ENCODE data around the gene SLIT3.

The SLIT3 gene

DNA sequence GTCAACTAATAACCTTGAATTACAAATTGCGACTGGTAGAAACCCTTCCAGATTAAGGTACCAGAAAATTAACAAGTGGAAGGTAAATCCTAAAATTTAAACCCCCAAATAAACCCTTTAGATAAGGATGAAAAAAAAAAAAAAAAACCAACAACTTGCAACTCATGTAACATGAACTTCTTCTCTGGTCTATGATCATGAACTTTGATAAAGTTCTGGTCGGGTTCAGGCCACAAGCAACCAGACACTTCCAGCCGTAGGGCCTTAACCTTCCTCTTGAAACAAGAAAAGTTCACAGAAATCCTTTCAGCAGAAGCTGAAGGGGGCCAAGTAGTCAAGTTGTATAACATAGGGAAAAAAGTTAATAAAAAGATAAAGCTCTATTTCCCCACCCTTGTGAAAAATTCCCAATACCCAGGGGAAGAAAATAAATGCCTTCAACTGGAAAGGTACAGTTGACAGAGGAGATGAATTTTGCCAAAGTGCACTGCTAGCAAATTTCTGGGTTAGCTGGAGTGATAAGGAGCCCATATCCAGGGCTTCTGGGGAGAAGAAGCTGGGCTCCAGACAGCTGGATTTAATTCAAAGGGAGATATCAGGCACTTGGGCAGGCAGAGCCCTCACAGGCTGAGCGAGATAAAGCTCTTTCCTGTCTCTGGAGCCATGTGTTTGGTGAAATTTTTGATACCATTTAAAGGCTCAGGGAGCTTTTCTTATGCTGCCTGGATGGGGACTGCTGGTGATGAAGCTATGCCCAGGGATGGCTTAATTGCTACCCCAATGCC is 487.6 kb downstream of the SLIT3 start:
- DNase-seq, result no peak

- DNase-seq, result no peak
Measured at GRCh38 chr5:168810641-168811040, 490.3 kb downstream of the SLIT3 start.

DNA sequence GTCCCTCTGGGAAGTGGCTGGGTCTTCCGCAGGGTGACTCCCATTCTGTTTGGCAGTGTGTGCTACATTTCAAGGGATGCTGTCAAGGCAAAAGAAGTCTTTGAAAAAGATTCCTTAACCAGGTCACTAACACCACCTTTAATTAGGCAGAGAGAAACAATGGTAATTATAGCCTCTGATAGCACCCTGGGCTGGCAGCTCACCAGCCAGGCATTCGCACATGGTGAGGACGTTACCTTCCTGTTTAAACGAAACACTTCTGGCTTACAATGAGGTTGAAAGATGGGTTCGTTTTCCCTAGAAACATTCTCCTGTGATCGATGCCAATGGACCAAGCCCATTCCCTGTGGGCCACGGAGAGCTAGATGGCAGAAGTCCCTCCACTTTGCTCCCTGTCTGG is 491.7 kb downstream of the SLIT3 start:
- DNase-seq, result no peak

- DNase-seq, result no peak
Measured at GRCh38 chr5:168808051-168808616, 492.8 kb downstream of the SLIT3 start.

DNA sequence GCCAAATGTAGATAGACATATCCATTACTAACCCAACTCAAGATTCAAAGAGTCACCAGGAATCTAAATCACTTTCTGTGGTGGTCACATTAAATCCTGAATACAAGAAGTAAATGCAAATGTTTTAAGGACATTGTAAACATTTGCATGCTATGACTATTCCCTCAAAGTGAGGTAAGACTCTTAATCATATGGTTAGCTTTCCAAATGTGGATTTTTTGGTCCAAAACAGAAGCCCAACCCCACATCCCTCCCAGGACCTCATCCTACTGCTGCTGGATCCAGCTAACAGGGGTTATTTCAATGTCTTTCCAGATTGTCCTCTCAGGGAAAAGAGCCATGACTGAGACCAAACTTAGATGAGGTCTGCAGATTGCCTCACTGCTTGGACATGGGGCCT is 493.7 kb downstream of the SLIT3 start:
- DNase-seq, result no peak

DNA sequence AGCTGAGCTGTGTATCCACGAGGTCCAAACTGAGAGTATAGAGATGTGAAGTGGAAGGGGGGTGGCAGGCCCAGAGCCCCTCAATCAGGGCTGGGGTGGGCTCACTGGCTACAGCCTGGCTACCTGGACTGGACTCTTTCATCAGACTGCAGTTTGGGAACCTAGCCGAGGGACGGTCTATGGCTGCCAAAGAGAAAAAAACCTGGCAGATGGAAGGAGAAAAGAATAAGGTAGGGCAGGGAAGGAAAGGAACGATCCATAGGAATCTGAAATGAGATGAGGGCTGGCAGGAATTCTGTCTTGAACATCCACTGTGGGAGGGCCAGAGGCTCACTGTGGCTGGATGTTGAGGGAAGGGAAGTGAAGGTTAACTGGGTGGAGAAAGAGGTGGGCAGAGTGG is 497.4 kb downstream of the SLIT3 start:
- DNase-seq, result no peak

GRCh38 chr5:168802337-168802736 is 498.6 kb downstream of the SLIT3 start:
- DNase-seq, result no peak

DNA sequence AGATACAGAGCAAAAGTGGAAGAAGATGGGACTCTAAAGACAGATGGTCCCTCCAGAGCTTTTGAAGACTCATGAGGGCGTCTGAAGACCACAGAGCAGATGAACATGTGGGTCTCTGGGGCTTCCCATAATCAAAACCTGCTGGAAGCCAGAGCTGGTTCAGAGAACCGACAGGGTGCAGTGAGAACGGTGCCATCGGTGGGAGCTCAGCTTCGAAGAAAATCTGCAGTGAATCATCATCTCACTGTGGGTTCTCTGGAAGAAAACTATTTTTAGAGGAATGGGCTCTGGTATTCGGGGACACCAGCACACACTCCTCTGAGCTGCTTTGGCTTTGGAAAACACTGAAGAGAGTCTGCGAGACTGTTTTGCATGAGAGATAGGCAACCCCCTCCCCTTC is 499.4 kb downstream of the SLIT3 start:
- no peak for DNase-seq

- no peak for DNase-seq
Measured at GRCh38 chr5:168800701-168801100, 500.2 kb downstream of the SLIT3 start.

DNA sequence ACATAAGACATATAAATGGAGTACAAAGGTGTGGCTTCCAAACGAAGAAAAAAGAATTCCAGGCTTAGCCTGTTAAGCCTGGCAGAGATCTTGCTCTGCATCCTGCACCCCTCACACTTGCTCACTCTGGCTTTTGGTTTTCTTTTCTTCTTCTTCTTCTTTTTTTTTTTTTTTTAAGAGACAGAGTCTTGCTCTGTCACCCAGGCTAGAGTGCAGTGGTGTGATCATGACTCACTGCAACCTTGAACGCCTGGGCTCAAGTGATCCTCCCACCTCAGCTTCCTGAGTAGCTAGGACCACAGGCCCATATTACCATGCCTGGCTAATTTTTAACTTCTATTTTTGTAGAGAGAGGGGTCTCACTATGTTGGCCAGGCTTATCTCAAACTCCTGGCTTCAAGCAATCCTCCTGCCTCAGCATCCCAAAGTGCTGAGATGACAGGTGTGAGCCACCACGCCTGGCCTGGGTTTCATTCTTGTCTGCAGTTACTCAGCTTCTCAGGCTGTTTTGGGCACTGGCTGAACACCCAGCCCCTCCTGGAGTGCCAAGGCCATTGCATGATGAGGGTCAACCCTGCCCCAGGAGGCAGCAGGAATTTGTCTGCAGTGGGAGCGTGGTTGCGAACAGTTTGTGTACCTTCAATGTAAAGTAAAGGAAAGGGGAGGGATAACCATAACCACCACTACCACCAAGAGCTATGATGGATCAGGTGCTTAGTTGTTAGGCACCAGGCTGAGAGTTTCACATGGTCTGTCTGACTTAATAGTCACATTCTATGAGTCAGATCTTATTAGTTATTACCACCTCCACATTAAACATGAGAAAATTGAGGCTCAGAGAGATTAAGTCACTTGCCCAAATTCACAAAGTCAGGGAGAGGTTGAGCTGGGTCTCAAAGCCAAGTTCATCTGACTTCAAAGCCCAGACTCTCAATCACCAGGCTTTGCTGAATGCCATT is 502.6 kb downstream of the SLIT3 start:
- DNase-seq, result no peak

- DNase-seq, result no peak
Measured at GRCh38 chr5:168796593-168797580, 504.1 kb downstream of the SLIT3 start.

- DNase-seq, result no peak
Measured at GRCh38 chr5:168796000-168796399, 504.9 kb downstream of the SLIT3 start.

GRCh38 chr5:168793841-168794837 is 506.8 kb downstream of the SLIT3 start:
- DNase-seq, result no peak

GRCh38 chr5:168792678-168793077 is 508.3 kb downstream of the SLIT3 start:
- DNase-seq, result no peak

GRCh38 chr5:168790671-168791250 is 510.2 kb downstream of the SLIT3 start:
- no peak for DNase-seq

GRCh38 chr5:168790002-168790635 is 510.8 kb downstream of the SLIT3 start:
- no peak for DNase-seq

DNA sequence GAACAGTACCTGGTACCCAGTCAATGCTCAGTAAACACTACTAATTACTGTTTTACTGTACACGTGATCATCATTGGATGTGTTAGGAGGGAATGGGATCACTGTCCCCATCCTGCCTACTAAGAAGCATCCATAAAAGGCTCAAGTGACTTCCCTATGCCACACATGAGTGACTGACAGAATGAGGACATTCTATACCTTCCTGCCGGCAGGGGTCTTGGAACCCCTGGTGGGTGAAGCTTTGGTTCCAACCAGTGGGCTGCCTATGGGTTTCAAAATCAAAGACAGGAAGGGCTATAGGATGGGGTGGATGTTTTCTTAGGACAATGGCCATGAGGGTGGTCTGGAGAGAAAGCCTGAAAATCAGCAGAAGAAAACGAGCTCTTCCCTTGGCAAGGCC is 512.2 kb downstream of the SLIT3 start:
- DNase-seq, result no peak

DNA sequence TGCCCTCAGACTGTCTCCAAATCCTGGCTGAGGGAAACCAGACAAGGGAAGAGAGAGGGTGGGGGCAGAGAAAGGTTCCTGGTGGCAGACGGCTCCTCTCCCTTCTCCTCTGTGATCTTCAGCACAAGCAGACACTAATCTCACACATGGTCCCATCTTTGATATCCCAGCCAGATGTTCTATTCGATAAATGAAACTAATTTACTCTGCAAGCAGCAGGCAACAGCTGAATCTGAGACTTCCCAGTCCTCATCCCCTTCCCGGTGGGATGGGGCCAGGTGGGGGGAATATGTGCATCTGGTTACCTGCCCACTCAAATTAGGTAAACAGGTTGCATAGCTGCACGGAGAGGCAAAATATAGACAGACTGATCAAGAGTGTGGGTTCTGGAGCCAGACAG is 512.8 kb downstream of the SLIT3 start:
- no peak for DNase-seq

DNA sequence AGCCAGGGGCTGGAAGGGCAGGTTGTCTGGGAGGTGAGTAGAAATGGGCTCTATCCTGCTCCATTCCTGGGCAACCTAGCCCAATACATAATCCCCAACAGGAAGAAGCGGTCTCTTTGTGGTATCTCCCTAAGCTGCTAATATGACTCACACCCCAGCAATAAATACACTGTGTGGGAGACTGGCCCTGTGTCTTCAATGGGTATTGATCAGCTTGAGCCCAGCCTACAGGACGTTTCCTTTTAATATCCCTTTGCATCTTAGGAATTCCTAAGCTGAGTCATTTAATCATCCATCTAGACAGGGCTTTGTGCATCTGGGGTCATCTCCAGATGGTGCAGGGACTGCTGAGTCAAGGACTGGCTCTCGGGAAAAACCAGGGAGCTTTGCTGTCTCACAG is 514.8 kb downstream of the SLIT3 start:
- DNase-seq, result no peak

DNA sequence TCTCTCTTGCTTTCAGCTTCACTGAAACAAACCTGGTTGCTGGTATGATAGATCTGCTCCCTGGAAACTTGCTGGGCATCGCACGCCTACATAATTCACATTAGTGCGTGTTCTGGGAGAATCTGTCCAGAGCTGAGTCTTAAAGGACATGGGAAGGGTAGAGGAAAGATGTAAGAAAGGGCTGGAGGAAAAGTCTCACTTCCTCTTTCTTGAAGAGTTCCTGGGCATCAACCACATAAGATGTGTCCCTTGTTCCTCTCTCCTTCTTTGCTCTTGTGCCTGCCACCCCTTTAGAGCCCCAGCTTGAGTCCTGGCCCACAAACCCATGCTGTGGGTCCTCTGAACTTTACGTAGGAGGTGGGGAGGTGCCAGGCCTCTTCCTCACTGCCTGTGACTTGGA is 516.5 kb downstream of the SLIT3 start:
- no peak for DNase-seq
